Fibroblast of villous mesenchyme (primary cell): Measurements from ENCODE around the gene CXCL14. TPM values are rescaled to one million over a fixed set of nuclear protein-coding genes. Genes with fewer than 3 reads are reported as not detected.

ENCODE experiments used
- DNase-seq: peaks from one replicate; pipeline ENCODE4 v3.0.0-alpha.2; 2010; ENCODE audit warnings: low read depth
- H3K4me3 ChIP-seq: 2 replicates; pipeline ENCODE4 v1.5.1; 2011; ENCODE audit warnings: low read depth, mild to moderate bottlenecking, low read length
- total RNA-seq: library from RNA; depleted of rRNA; stranded (reverse); fragments of >200 nt; gene quantifications from 2 replicates; pipeline ENCODE4 v1.2.3, GENCODE V29; 2012
- TF ChIP-seq, protein P1 (sequence below): IDR thresholded peaks from 2 replicates; pipeline ENCODE4 v1.5.1; 2012; ENCODE audit warnings: low read depth, mild to moderate bottlenecking, low read length; ENCODE audit not compliant: insufficient read depth

Gene CXCL14
- total RNA-seq, 1 donor, result not detected

DNA sequence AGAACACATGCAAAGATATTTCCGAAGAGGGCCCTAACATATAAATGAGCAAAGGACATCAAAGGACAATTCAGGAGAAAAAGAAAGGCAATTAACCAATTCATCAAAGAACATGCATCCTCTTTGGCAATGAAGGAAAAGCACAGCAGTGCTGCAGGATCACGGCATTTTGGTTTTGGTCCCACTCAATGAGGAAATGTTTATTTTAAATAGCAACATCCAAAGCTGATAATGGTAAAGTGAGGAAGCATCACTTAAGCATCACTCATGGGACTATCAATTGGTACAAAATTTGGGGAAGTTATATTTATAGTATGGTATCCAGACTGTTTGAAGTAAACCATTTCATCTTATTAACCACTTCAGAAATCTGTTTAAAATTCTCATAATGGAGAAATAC, 5.5 kb upstream of the CXCL14 start:
- no peak for DNase-seq
- TF ChIP-seq, protein P1, sequence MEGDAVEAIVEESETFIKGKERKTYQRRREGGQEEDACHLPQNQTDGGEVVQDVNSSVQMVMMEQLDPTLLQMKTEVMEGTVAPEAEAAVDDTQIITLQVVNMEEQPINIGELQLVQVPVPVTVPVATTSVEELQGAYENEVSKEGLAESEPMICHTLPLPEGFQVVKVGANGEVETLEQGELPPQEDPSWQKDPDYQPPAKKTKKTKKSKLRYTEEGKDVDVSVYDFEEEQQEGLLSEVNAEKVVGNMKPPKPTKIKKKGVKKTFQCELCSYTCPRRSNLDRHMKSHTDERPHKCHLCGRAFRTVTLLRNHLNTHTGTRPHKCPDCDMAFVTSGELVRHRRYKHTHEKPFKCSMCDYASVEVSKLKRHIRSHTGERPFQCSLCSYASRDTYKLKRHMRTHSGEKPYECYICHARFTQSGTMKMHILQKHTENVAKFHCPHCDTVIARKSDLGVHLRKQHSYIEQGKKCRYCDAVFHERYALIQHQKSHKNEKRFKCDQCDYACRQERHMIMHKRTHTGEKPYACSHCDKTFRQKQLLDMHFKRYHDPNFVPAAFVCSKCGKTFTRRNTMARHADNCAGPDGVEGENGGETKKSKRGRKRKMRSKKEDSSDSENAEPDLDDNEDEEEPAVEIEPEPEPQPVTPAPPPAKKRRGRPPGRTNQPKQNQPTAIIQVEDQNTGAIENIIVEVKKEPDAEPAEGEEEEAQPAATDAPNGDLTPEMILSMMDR, result no peak
- H3K4me3 ChIP-seq, result no peak overlapping the region

DNA sequence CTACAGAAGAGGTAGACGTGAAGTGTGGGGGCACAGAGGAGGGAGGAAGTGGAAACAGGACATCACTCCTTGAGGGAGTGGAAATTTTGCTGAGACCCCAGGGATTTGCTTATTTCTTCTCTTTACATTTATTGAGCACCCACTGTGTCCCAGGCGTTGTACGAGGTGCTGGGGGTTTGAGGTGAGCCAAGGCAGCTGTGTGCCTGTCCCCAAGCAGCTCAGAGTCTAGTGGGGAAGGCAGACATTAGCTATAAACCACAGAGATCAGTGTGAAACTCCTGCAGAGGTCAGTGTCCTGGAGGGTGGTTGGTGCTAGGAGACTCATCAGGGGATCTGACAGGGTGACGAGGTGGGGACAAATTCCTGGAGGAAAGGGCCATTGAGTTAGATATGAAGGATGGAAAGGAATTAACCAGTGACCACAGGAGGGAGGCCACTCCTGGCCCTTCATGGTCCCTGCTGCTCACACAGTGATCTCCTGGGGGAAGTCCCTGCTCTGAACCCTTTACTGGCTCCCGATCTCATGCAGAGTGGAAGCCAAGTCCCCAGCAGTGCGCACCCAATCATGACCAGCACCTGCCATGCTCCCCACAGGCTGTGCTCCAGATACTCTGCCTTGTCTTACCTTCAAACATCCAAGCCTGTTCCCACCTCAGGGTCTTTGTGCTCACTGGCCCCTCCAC, 3.4 kb upstream of the CXCL14 start:
- DNase-seq, result no peak
- no peak overlapping the region for H3K4me3 ChIP-seq
- TF ChIP-seq, protein P1, result no peak

DNA sequence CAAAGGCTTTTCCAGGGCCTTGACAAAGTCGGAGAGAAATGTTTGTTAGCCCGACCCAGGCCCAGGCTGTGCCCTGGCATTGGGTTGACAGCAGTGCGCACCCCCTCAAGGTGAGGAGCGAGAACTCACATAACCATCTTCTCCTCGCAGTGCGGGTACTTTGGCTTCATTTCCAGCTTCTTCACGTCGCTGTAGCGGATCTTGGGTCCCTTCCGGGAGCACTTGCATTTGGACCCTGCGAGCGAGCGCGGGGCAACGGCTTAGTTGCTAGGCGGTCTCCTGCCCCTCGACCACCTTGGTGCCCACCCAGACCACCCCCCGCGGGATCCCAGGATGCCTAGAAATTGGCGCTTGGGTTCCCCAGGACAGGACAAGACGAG, 496 bp downstream of the CXCL14 start:
- no peak for DNase-seq
- TF ChIP-seq, protein P1, result no peak
- H3K4me3 ChIP-seq, result no peak overlapping the region

DNA sequence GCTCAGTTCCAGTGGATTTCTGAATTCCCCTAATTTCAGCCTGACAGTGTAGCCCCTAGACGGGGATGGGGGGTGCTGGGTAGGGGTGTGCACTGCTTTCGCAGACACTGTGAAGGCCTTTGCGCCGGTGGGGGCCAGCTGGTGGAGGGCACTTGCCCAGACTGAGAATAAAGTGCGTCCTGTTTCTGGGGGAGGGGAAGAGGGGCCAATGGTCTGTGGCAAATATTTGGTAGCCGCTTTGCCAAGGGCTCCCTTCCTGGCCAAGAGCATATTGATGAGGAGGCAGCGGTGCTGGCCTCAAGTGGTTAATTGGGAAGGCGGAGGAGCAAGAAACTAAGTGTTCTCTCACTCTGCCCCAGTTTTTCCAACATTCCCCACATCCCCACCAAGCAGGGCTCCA, 1.4 kb downstream of the CXCL14 start:
- H3K4me3 ChIP-seq, result no peak overlapping the region
- TF ChIP-seq, protein P1, result no peak
- DNase-seq, result no peak

DNA sequence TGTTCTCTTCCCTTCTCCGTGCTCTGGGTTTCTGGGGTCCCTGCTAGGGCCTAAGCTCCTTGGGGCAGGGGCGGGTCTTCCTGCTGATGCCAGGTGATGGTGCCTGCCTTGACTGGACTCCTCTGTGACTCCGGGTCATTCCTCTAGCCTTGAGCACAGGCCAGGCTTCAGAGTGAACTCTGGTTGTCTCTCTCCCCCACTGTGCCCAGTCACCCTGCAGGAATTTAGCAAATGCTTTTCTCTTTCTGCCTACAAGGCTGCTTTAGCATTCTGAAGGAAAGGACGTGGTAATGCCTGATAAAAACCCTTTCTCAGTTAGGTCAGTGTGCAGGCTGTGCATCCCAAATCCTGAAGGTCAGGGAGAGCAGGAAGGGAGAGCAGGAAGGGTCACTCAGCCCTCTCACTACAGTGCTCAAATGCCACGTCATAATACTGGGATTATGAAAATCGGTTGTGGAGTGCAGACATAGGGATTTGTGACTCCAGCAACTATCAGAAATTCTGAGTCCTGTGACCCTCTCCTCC, 2.7 kb downstream of the CXCL14 start:
- no peak overlapping the region for H3K4me3 ChIP-seq
- TF ChIP-seq, protein P1, result no peak
- no peak for DNase-seq

DNA sequence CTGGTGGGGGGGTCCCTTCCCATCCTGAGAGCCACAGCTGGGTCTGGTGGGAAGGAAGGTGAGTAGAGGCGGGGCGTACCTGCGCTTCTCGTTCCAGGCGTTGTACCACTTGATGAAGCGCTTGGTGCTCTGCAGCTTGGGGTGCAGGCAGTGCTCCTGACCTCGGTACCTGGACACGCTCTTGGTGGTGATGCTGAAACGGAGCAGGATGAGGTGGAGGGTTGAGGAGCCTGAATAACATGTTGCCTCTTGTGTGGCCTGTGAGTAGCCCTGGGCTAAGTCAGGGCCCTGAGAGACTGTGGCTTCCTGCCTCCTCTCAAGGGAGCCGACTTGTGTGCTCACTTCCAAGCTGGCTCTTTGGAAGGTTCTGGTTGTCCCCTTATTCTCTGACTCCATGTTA, 4.3 kb downstream of the CXCL14 start:
- TF ChIP-seq, protein P1, result no peak
- no peak overlapping the region for H3K4me3 ChIP-seq
- DNase-seq, result no peak

DNA sequence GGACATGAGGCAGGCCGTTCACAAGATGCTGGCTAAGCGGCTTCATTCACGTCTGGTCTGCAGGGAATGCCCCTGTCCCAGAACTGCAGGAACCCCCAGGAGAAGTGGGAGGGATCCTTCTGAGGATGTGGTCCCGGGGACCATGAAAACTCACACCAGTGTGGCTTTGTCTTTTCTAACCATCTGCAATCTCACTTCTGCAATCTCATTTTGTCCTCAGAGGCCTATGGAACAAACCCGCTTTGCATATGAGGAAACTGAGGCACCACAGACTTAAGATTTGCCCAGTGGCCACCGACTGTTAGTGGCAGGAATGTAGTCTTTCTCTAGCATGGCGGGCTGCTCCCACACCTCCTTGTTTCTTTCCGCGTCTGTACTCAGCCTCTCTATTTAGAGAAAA, 6.9 kb downstream of the CXCL14 start:
- TF ChIP-seq, protein P1, result no peak
- no peak for DNase-seq
- no peak overlapping the region for H3K4me3 ChIP-seq
